IMR-90 (cell line): Measurements from ENCODE around the gene GRK5. TPM values are rescaled to one million over a fixed set of nuclear protein-coding genes. Genes with fewer than 3 reads are reported as not detected.

ENCODE experiments used
- ATAC-seq: fragments of 200-7000 bp; cut with Tn5 transposase; 2 replicates; pipeline ENCODE4 v1.9.1; 2020; ENCODE audit warnings: low read depth, mild to moderate bottlenecking, moderate library complexity
- BruUV-seq: library from RNA; stranded (reverse); fragments of 400-500 nt; replicated peaks from 2 replicates; lab custom pipeline; 2021; lab: Mats Ljungman, UMichigan
- CTCF ChIA-PET: fragments of 300-600 bp; formaldehyde crosslinking; extraction: SDS; loops from one replicate; lab custom pipeline; 2021; ENCODE audit warnings: antibody characterized with exemption; lab: Yijun Ruan, JAX
- POLR2A ChIA-PET: fragments of 300-600 bp; sonication (Branson Sonifier 250); formaldehyde crosslinking; loops from one replicate; lab custom pipeline; 2022; ENCODE audit warnings: antibody characterized with exemption; ENCODE audit not compliant: unreplicated experiment; lab: Charles Lee
- DNase-seq: peaks from one replicate; pipeline ENCODE4 v3.0.0; 2013
- H2AFZ ChIP-seq: replicated peaks from 2 replicates; pipeline ENCODE3; 2013; ENCODE audit warnings: low read length, mild to moderate bottlenecking; ENCODE audit not compliant: poor library complexity
- H2AK5ac ChIP-seq: 2 replicates; pipeline ENCODE4 v1.6.1; 2013; ENCODE audit warnings: low read depth, low read length, inconsistent platforms
- H2AK9ac ChIP-seq: replicated peaks from 2 replicates; pipeline ENCODE3; 2013; ENCODE audit warnings: mild to moderate bottlenecking, low read depth, low read length, moderate library complexity; ENCODE audit not compliant: poor library complexity
- H2BK120ac ChIP-seq: 2 replicates; pipeline ENCODE4 v1.6.1; 2013; ENCODE audit warnings: low read depth, low read length, inconsistent platforms
- H2BK15ac ChIP-seq: 3 replicates; pipeline ENCODE4 v1.6.1; 2013; ENCODE audit warnings: low read depth, low read length, inconsistent platforms
- H2BK20ac ChIP-seq: 2 replicates; pipeline ENCODE4 v1.6.1; 2013; ENCODE audit warnings: low read depth, mild to moderate bottlenecking, inconsistent platforms, low read length, moderate library complexity
- H2BK5ac ChIP-seq: 2 replicates; pipeline ENCODE4 v1.6.1; 2013; ENCODE audit warnings: mild to moderate bottlenecking, low read depth, low read length, inconsistent platforms; ENCODE audit not compliant: poor library complexity, severe bottlenecking
- H3K14ac ChIP-seq: replicated peaks from 2 replicates; pipeline ENCODE4 v1.6.1; 2013; ENCODE audit warnings: low read depth, low read length, inconsistent platforms
- H3K18ac ChIP-seq: 2 replicates; pipeline ENCODE4 v1.6.1; 2013; ENCODE audit warnings: low read depth, low read length, control low read depth
- H3K23ac ChIP-seq: 2 replicates; pipeline ENCODE4 v1.6.1; 2013; ENCODE audit warnings: low read depth, low read length, inconsistent platforms
- H3K27ac ChIP-seq: 2 replicates; pipeline ENCODE4 v1.5.1; 2013; ENCODE audit warnings: mild to moderate bottlenecking, control low read depth, low read length; ENCODE audit not compliant: insufficient read depth
- H3K27me3 ChIP-seq: 2 replicates; pipeline ENCODE4 v1.6.1; 2013; ENCODE audit warnings: low read length; ENCODE audit not compliant: control insufficient read depth, insufficient read depth
- H3K36me3 ChIP-seq: 2 replicates; pipeline ENCODE4 v1.6.1; 2013; ENCODE audit warnings: low read length, mixed read lengths; ENCODE audit not compliant: control insufficient read depth, insufficient read depth
- H3K4ac ChIP-seq: 2 replicates; pipeline ENCODE4 v1.6.1; 2013; ENCODE audit warnings: low read depth, low read length, inconsistent platforms
- H3K4me1 ChIP-seq: 2 replicates; pipeline ENCODE4 v1.6.1; 2013; ENCODE audit warnings: low read length, mixed read lengths; ENCODE audit not compliant: control insufficient read depth, insufficient read depth
- H3K4me2 ChIP-seq: 2 replicates; pipeline ENCODE4 v1.6.1; 2013; ENCODE audit warnings: low read depth, mild to moderate bottlenecking, control low read depth, low read length, moderate library complexity
- H3K4me3 ChIP-seq: 2 replicates; pipeline ENCODE4 v1.5.1; 2013; ENCODE audit warnings: low read depth, mild to moderate bottlenecking, control low read depth, low read length, moderate library complexity; ENCODE audit not compliant: insufficient read depth
- H3K56ac ChIP-seq: 2 replicates; pipeline ENCODE4 v1.6.1; 2013; ENCODE audit warnings: low read length, inconsistent platforms; ENCODE audit not compliant: insufficient read depth; ENCODE audit errors: extremely low read depth
- H3K79me1 ChIP-seq, 2 experiments: 2 replicates each; pipeline ENCODE4 v1.6.1; 2013; ENCODE audit warnings: low read length in 2 of 2, inconsistent platforms in 1 of 2, low read depth in 1 of 2
- H3K9ac ChIP-seq: 2 replicates; pipeline ENCODE4 v1.6.1; 2013; ENCODE audit warnings: low read depth, low read length, control low read depth
- H3K9me1 ChIP-seq: 2 replicates; pipeline ENCODE4 v1.6.1; 2013; ENCODE audit warnings: low read length, inconsistent platforms; ENCODE audit not compliant: insufficient read depth
- H3K9me3 ChIP-seq: 2 replicates; pipeline ENCODE4 v1.6.1; 2013; ENCODE audit warnings: low read length; ENCODE audit not compliant: control insufficient read depth, insufficient read depth
- H4K20me1 ChIP-seq: 2 replicates; pipeline ENCODE4 v1.6.1; 2013; ENCODE audit warnings: low read length, inconsistent platforms; ENCODE audit not compliant: insufficient read depth
- H4K5ac ChIP-seq: 2 replicates; pipeline ENCODE4 v1.6.1; 2013; ENCODE audit warnings: mild to moderate bottlenecking, low read depth, low read length, control low read depth
- H4K8ac ChIP-seq, 2 experiments: 2 replicates each; pipeline ENCODE4 v1.6.1; 2013; ENCODE audit warnings: low read depth in 2 of 2, low read length in 2 of 2, control low read depth in 1 of 2, inconsistent platforms in 1 of 2
- H4K91ac ChIP-seq: 2 replicates; pipeline ENCODE4 v1.6.1; 2013; ENCODE audit warnings: low read depth, low read length, inconsistent platforms; ENCODE audit not compliant: insufficient read depth
- BHLHE40 ChIP-seq: fragments of 150-350 bp; IDR thresholded peaks from 2 replicates; pipeline ENCODE4 v1.6.1; 2016; ENCODE audit warnings: mild to moderate bottlenecking, low read depth, low read length
- CEBPB ChIP-seq: IDR thresholded peaks from 2 replicates; pipeline ENCODE4 v1.6.1; 2012; ENCODE audit warnings: low read depth, low read length, improper control_type of control experiment
- CHD1 ChIP-seq: IDR thresholded peaks from 2 replicates; pipeline ENCODE4 v1.6.1; 2012; ENCODE audit warnings: low read depth, low read length, improper control_type of control experiment
- CTCF ChIP-seq: conservative IDR thresholded peaks from 2 replicates; pipeline ENCODE4 v1.5.1; 2012; ENCODE audit warnings: mild to moderate bottlenecking, low read depth, low read length, improper control_type of control experiment
- ELK1 ChIP-seq: fragments of 150-350 bp; IDR thresholded peaks from 2 replicates; pipeline ENCODE4 v1.6.1; 2016; ENCODE audit warnings: low read depth, mild to moderate bottlenecking, low read length, moderate library complexity, borderline replicate concordance
- FOS ChIP-seq: fragments of 150-350 bp; IDR thresholded peaks from 2 replicates; pipeline ENCODE4 v1.6.1; 2016; ENCODE audit warnings: low read depth, low read length
- MAZ ChIP-seq: IDR thresholded peaks from 2 replicates; pipeline ENCODE4 v1.6.1; 2012; ENCODE audit warnings: low read depth, mild to moderate bottlenecking, low read length, improper control_type of control experiment, moderate library complexity, borderline replicate concordance
- NFE2L2 ChIP-seq: fragments of 150-350 bp; IDR thresholded peaks from 2 replicates; pipeline ENCODE4 v1.6.1; 2016; ENCODE audit warnings: low read depth, mild to moderate bottlenecking, low read length
- POLR2A ChIP-seq: IDR thresholded peaks from 2 replicates; pipeline ENCODE4 v1.6.1; 2012; ENCODE audit warnings: mild to moderate bottlenecking, low read depth, low read length
- RAD21 ChIP-seq: IDR thresholded peaks from 2 replicates; pipeline ENCODE4 v1.6.1; 2012; ENCODE audit warnings: low read length, improper control_type of control experiment
- RCOR1 ChIP-seq: IDR thresholded peaks from 2 replicates; pipeline ENCODE4 v1.6.1; 2012; ENCODE audit warnings: mild to moderate bottlenecking, low read length, improper control_type of control experiment; ENCODE audit not compliant: insufficient replicate concordance
- USF2 ChIP-seq: fragments of 150-350 bp; IDR thresholded peaks from 2 replicates; pipeline ENCODE4 v1.6.1; 2017; ENCODE audit warnings: mild to moderate bottlenecking, antibody characterized with exemption, low read length, low read depth
- WGBS, 2 experiments: methylation state at CpG; one replicate each; pipeline versions ENCODE4 v1.1.5 to v1.1.7; 2013; ENCODE audit warnings: missing lambda C conversion rate in 2 of 2; ENCODE audit not compliant: insufficient read length in 1 of 2; ENCODE audit errors: extremely low coverage in 2 of 2; 5-methylcytosine and 5-hydroxymethylcytosine counted together
- dilution Hi-C: fragments of 300-500 bp; cut with HindIII; formaldehyde crosslinking; loops from one replicate; pipeline ENCODE4 v1.14.3; 2018; ENCODE audit warnings: low sequenced_read_pairs; ENCODE audit not compliant: unreplicated experiment
- in situ Hi-C: fragments of 300-500 bp; cut with MboI; formaldehyde crosslinking; loops from 3 replicates; pipeline ENCODE4 v1.14.3; 2019; ENCODE audit warnings: low sequenced_read_pairs, inconsistent platforms, mixed read lengths
- intact Hi-C: fragments of 100-400 bp; cut with micrococcal nuclease; formaldehyde crosslinking; loops from 2 replicates; pipeline ENCODE4 v1.10.0; 2022
- polyA plus RNA-seq, 3 experiments: library from polyadenylated mRNA; depleted of rRNA; stranded (reverse); fragments of >200 nt; gene quantifications; 2 replicates each; pipeline ENCODE4 v1.2.3, GENCODE V29; 2012; ENCODE audit warnings: low replicate concordance in 1 of 3
- total RNA-seq: library from RNA; depleted of rRNA; stranded (reverse); fragments of >200 nt; gene quantifications from 2 replicates; pipeline ENCODE4 v1.2.3, GENCODE V29; 2012

Gene GRK5
- total and polyA plus RNA-seq, 2 of the 4 experiments (the other 2 are of a cell fraction), result 12.9 to 16.3 TPM

- H3K23ac ChIP-seq, result no peak overlapping the region
- ATAC-seq, result no peak
- H4K91ac ChIP-seq, result no peak overlapping the region
- no peaks in the 10 kb centered on the region for H3K4me1 ChIP-seq
- no peak overlapping the region for H3K4me3 ChIP-seq
- H3K4ac ChIP-seq, result no peak overlapping the region
- intact Hi-C loops (no loop called here), in situ Hi-C loops (no loop called here), dilution Hi-C loops (no loop called here)
- no peak for DNase-seq
- H2BK15ac ChIP-seq, result no peak overlapping the region
- no peak overlapping the region for H4K5ac ChIP-seq
- H2BK20ac ChIP-seq, result no peak overlapping the region
- no peak overlapping the region for H2BK5ac ChIP-seq
- no peak overlapping the region for H3K14ac ChIP-seq
- H3K79me1 ChIP-seq, result peaks cover 28 to 38% of the 10 kb centered on the region in 2 experiments; a peak in 3 of 4 replicates
- POLR2A ChIA-PET, result no interaction called here
- no peaks in the 10 kb centered on the region for H3K9me3 ChIP-seq
- no peaks in the 10 kb centered on the region for H3K27me3 ChIP-seq
- H3K27ac ChIP-seq, result no peak overlapping the region
- no peak overlapping the region for H3K56ac ChIP-seq
- H3K36me3 ChIP-seq, result peaks cover 84% of the 10 kb centered on the region
- no peak overlapping the region for H4K8ac ChIP-seq
- H4K20me1 ChIP-seq, result peaks cover 27% of the 10 kb centered on the region
- H2BK120ac ChIP-seq, result no peak overlapping the region
- no peak overlapping the region for H2AK9ac ChIP-seq
- H3K9me1 ChIP-seq, result peaks cover 24% of the 10 kb centered on the region
- H2AK5ac ChIP-seq, result no peak overlapping the region
- CTCF ChIA-PET, result interaction anchor here (1.0 kb wide), 2 partner anchors 10 to 13 kb away, joined by 3 read pairs; no protein-coding TSS in a partner anchor
- H3K4me2 ChIP-seq, result no peak overlapping the region
- no peak overlapping the region for H3K9ac ChIP-seq
- no peak overlapping the region for H2AFZ ChIP-seq
- H3K18ac ChIP-seq, result no peak overlapping the region
- TF ChIP-seq CHD1 (no peak), RAD21 (no peak), CTCF (no peak), BHLHE40 (no peak), POLR2A (no peak), USF2 (no peak), FOS (no peak), ELK1 (no peak), MAZ (no peak), CEBPB (no peak), RCOR1 (no peak), NFE2L2 (no peak)
- BruUV-seq, result no TSS peak
- WGBS, 2 experiments, result no CpG with 5 or more reads among the region's 3 CpGs
Observed at GRCh38 chr10:119431773-119432135, 224.4 kb downstream of the GRK5 start.
